Renal cortex interstitium (tissue), 11 donors: ENCODE data around the gene BBS4. TPM values are rescaled to one million over a fixed set of nuclear protein-coding genes. Genes with fewer than 3 reads are reported as not detected.

ENCODE experiments used
- DNase-seq, 11 donors: peaks; one replicate each; pipeline ENCODE4 v3.0.0-alpha.2; 2013; ENCODE audit warnings: low read depth in 9 of 11, low spot score in 4 of 11; ENCODE audit errors: extremely low read depth in 1 of 11
- polyA plus RNA-seq, 3 donors: library from polyadenylated mRNA; unstranded; fragments of 120-200 nt; gene quantifications; one replicate each; pipeline ENCODE4 v1.2.1, GENCODE V29; 2013; ENCODE audit not compliant: insufficient read length in 3 of 3

Gene BBS4
- polyA plus RNA-seq, 3 donors, result 36.4 to 48.5 (median 41.1) TPM

- no peak for DNase-seq
Observed at GRCh38 chr15:72784456-72784876, 98.5 kb downstream of the BBS4 start.

DNA sequence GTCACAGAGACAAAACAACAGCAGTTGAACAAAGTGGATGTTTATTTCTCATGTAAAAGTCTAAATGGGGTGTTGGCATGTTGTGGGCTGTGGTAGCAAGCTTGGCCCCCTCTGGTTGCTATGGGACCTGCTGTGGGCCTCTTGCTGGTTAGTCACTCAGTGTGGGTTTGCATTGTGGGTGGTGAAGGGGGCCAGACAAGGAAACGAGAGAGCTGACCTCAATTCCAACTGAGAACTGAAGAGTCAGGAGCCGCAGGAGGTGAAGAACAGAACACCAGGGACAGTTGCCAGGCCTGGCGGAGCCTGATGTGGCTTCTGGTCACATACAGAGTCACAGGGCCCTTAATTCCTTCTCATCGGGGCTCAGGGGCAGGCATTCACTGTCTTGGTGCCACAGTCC is 99.4 kb downstream of the BBS4 start:
- DNase-seq, result no peak

DNA sequence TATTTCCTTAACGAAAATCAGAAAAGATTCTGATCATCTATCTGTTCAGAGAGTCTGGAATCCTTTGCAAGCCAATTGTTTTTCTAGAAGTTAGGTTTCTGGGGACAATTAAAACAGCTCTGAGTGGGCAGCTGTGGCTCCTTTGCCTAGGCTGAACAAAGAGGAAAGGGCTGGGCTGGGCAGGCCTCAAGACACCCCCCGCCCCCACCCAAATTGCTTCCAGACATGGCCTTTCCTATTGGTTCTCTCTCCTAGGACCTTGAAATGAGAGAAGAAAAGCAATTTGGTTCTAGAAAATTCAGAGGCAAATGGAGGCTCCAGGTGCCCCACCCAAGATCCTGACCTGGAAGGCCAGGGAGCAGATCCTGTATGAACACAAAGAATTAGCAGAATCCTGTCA is 99.8 kb downstream of the BBS4 start:
- DNase-seq, result no peak

- no peak for DNase-seq
Observed at GRCh38 chr15:72786242-72786641, 100.2 kb downstream of the BBS4 start.

DNA sequence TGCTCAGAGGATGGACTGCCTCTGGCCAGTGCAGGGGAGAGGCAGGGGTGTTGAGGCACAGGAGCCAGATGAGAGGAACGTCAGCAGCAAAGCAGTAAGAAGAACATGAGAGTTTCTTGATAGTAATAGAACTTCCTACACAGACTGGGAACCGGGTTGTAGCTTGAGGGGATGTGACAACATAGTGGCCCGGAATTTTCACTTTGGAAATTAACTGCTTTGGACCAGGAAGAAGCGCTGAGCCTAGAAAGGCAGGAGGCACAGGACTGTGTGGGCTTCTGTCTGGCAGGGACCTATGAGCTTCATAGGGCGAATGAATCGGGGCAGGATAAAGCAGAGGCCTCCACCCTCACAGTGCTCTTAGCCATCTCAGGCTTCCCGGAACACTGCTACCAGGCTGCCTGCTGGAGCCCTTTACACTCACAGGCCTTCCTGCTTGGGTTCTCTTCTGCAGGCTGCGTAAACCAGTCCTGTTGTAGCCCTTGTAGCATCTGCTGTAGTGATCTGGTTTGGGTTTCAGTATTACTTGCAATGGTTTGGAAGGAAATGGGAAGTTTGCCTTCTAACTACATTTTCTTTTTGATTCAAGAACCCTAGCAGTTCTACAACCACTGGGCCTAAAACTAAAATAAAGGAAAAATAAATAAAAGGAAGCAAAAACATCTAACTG is 100.8 kb downstream of the BBS4 start:
- DNase-seq, result no peak

- DNase-seq, result no peak
Observed at GRCh38 chr15:72787526-72787925, 101.5 kb downstream of the BBS4 start.

Other genes with a start within 250 kb of the BBS4 start
- 100 to 1,000 TPM; 189 to 194 (median 193) TPM for gene ARIH1, start 211.9 kb upstream of the BBS4 start, polyA plus RNA-seq
- gene GOLGA6B, start 31.5 kb upstream of the BBS4 start, polyA plus RNA-seq, result under 1 TPM; 0.09 to 0.23 (median 0.10) TPM
- gene HIGD2B, start within 50 bp of the BBS4 start, polyA plus RNA-seq, result not detected
- 10 to 100 TPM; 46.6 to 74.5 (median 51.2) TPM for gene ADPGK, start 97.6 kb downstream of the BBS4 start, polyA plus RNA-seq